SIG-M5 treated with dmso at 0.1 percent for 504 hours (cell line): ENCODE data around the gene MAU2.
A peak's percentile ranks its signal among the peaks of the same experiment; 100 is the strongest.
"Not testable (repeated sequence)": the region's sequence is repeated elsewhere in the genome, so short reads cannot be mapped to it uniquely, and the experiment has no call there.

Experiments used
- DNase-seq: peaks from one replicate; lab custom pipeline; 2025; ENCODE audit not compliant: unreplicated experiment; lab: John Stamatoyannopoulos, UW

MAU2 gene

GRCh38 chr19:19381007-19381926 is 60.6 kb downstream of the MAU2 start:
- peak; percentile 30 for DNase-seq

GRCh38 chr19:19382118-19382517 is 61.5 kb downstream of the MAU2 start:
- no peak for DNase-seq

GRCh38 chr19:19384486-19384885 is 63.9 kb downstream of the MAU2 start:
- no peak for DNase-seq

- peak; percentile 98 for DNase-seq
These were observed 64.7 kb downstream of the MAU2 start for GRCh38 chr19:19385131-19385895.

GRCh38 chr19:19385896-19386869 is 65.6 kb downstream of the MAU2 start:
- peak; percentile 47 for DNase-seq

- DNase-seq, result no peak
These were observed 66.5 kb downstream of the MAU2 start for GRCh38 chr19:19387108-19387507.

GRCh38 chr19:19388568-19389555 is 68.2 kb downstream of the MAU2 start:
- no peak for DNase-seq

- not testable (repeated sequence) for DNase-seq
These were observed 69.1 kb downstream of the MAU2 start for GRCh38 chr19:19389683-19390082.

- not testable (repeated sequence) for DNase-seq
These were observed 73.7 kb downstream of the MAU2 start for GRCh38 chr19:19394333-19394732.

- DNase-seq, result no peak
These were observed 79.3 kb downstream of the MAU2 start for GRCh38 chr19:19399733-19400433.

GRCh38 chr19:19402656-19403372 is 82.2 kb downstream of the MAU2 start:
- DNase-seq, result peak; percentile 42

- peak; percentile 25 for DNase-seq
These were observed 82.8 kb downstream of the MAU2 start for GRCh38 chr19:19403373-19403901.

GRCh38 chr19:19404879-19405860 is 84.5 kb downstream of the MAU2 start, which contains the start of gene GATAD2A:
Gene GATAD2A (plus strand): TSS chr19:19405675. CDS start chr19:19465346, 59,671 bp downstream.
- DNase-seq, result peak; percentile 87

- peak; percentile 15 for DNase-seq
These were observed 85.6 kb downstream of the MAU2 start for GRCh38 chr19:19405971-19406877.

GRCh38 chr19:19406878-19407632 is 86.4 kb downstream of the MAU2 start:
- peak; percentile 62 for DNase-seq
